H1 (cell line): ENCODE results near the gene ADCY3.

ENCODE experiments used
- CEBPB ChIP-seq: IDR thresholded peaks from 2 replicates; pipeline ENCODE4 v1.6.1; 2012; ENCODE audit warnings: low read depth, low read length
- CREB1 ChIP-seq: IDR thresholded peaks from 2 replicates; pipeline ENCODE4 v1.6.1; 2012; ENCODE audit warnings: inconsistent platforms
- EZH2 ChIP-seq: fragments of 200-600 bp; sonication (generic); IDR thresholded peaks from 2 replicates; pipeline ENCODE4 v1.7.1; 2012; ENCODE audit warnings: low read depth, mild to moderate bottlenecking, moderate library complexity, low read length, inconsistent platforms; ENCODE audit not compliant: severe bottlenecking
- POLR2AphosphoS5 ChIP-seq: IDR thresholded peaks from 2 replicates; pipeline ENCODE4 v1.6.1; 2011; ENCODE audit warnings: low read depth, low read length
- SIX5 ChIP-seq: IDR thresholded peaks from 2 replicates; pipeline ENCODE4 v1.6.1; 2011; ENCODE audit warnings: mild to moderate bottlenecking, low read depth, low read length
- SP4 ChIP-seq: IDR thresholded peaks from 2 replicates; pipeline ENCODE4 v1.6.1; 2012; ENCODE audit warnings: low read length, inconsistent platforms
- SUZ12 ChIP-seq: fragments of 200-600 bp; sonication (generic); IDR thresholded peaks from 2 replicates; pipeline ENCODE4 v1.6.1; 2012; ENCODE audit warnings: mild to moderate bottlenecking, inconsistent platforms, low read length, moderate library complexity, mixed read lengths
- TBP ChIP-seq: IDR thresholded peaks from 2 replicates; pipeline ENCODE4 v1.6.1; 2011; ENCODE audit warnings: low read depth, low read length, improper control_type of control experiment
- TF ChIP-seq, protein P1 (sequence below), 3 experiments: IDR thresholded peaks; 1 replicate in 2 of 3; 2 replicates in 1 of 3; pipeline versions ENCODE4 v1.5.1 to v1.6.1; 2011; ENCODE audit warnings: low read length in 3 of 3, mild to moderate bottlenecking in 3 of 3, inconsistent platforms in 2 of 3, low read depth in 1 of 3, moderate library complexity in 1 of 3; ENCODE audit not compliant: insufficient read depth in 1 of 3; ENCODE audit errors: control extremely low read depth in 1 of 3

DNA sequence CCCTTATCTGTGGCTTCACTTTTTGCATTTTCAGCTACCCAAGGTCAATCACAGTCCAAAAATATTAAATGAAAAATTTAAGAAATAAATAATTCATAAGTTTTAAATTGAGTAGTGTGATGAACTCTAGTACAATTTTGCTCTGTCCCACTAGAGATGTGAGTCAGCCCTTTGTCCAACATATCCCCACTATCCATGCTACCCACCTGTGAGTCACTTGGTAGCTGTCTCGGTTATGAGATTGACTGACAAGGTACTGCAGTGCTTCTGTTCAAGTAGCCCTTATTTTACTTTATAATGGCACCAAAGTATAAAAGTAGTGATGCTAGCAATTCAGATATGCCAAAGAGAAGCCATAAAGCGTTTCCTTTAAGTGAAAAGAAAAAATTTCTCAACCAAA is 28.8 kb downstream of the ADCY3 start:
- no peak for TF ChIP-seq CREB1
- TF ChIP-seq, protein P1, sequence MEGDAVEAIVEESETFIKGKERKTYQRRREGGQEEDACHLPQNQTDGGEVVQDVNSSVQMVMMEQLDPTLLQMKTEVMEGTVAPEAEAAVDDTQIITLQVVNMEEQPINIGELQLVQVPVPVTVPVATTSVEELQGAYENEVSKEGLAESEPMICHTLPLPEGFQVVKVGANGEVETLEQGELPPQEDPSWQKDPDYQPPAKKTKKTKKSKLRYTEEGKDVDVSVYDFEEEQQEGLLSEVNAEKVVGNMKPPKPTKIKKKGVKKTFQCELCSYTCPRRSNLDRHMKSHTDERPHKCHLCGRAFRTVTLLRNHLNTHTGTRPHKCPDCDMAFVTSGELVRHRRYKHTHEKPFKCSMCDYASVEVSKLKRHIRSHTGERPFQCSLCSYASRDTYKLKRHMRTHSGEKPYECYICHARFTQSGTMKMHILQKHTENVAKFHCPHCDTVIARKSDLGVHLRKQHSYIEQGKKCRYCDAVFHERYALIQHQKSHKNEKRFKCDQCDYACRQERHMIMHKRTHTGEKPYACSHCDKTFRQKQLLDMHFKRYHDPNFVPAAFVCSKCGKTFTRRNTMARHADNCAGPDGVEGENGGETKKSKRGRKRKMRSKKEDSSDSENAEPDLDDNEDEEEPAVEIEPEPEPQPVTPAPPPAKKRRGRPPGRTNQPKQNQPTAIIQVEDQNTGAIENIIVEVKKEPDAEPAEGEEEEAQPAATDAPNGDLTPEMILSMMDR (IDR thresholded peaks at IDR 0.05; ENCODE audit: control extremely low read depth in 1 of 3, insufficient read depth in 1 of 3, low read depth in 1 of 3, low read length in 3 of 3) = no peak
- no peak for TF ChIP-seq SP4
- no peak for TF ChIP-seq CEBPB
- TF ChIP-seq SUZ12 = no peak
- TF ChIP-seq POLR2AphosphoS5 = no peak
- no peak for TF ChIP-seq SIX5
- TF ChIP-seq TBP = no peak
- no peak for TF ChIP-seq EZH2
